ENCODE results near the gene CREB3L2.
"Not testable (repeated sequence)": the region's sequence is repeated elsewhere in the genome, so short reads cannot be mapped to it uniquely, and the experiment has no call there.

DNA sequence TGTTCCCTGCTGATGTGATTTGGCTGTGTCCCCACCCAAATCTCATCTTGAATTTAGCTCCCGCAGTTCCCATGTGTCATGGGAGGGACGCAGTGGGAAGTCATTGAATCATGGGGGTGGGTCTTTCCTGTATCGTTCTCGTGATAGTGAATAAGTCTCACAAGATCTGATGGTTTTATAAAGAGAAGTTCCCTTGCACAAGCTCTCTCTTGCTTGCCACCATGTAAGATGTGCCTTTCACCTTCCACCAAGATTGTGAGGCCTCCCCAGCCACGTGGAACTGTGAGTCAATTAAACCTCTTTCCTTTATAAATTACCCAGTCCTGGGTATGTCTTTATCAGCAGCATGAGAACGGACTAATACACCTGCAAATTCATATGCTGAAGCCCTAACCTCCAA, 19.5 kb downstream of the CREB3L2 start:
- not testable (repeated sequence) for TF ChIP-seq NFRKB (IDR thresholded peaks at IDR 0.05); ELF4 (IDR thresholded peaks at IDR 0.05); ZNF384 (IDR thresholded peaks at IDR 0.05); SUZ12 (IDR thresholded peaks at IDR 0.05); FOXM1 (IDR thresholded peaks at IDR 0.05; ENCODE audit: borderline replicate concordance); SP1 (IDR thresholded peaks at IDR 0.05); BHLHE40 (IDR thresholded peaks at IDR 0.05; ENCODE audit: borderline replicate concordance); ARNT (IDR thresholded peaks at IDR 0.05)
- TF ChIP-seq, protein P1, sequence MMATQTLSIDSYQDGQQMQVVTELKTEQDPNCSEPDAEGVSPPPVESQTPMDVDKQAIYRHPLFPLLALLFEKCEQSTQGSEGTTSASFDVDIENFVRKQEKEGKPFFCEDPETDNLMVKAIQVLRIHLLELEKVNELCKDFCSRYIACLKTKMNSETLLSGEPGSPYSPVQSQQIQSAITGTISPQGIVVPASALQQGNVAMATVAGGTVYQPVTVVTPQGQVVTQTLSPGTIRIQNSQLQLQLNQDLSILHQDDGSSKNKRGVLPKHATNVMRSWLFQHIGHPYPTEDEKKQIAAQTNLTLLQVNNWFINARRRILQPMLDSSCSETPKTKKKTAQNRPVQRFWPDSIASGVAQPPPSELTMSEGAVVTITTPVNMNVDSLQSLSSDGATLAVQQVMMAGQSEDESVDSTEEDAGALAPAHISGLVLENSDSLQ (IDR thresholded peaks at IDR 0.05) = not testable (repeated sequence)

Measured in HEK293T (cell line).